Measurements from ENCODE around the gene WWOX.

The WWOX gene

GRCh38 chr16:78443542-78444364 lies 344.3 kb downstream of the WWOX start:
- DNase-seq, result peak; percentile 91

DNA sequence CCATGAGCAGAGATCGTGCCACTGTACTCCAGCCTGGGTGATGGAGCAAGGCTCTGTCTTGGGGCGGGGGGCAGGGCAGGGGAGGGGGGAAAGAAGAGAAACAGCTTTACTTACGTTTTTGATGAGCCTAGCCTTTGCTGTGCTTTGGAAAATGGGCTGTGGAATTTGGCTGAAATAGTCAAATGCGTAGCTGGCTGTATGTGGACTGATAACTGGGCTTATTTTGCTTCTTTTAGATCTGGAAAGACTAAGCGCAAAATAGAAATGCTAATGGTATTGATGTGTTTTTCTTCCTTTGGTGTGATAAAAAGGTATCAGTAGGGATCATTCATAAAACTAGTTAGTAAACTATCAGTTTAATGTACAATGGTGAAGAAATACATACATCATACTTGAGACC lies 346.4 kb downstream of the WWOX start:
- DNase-seq, result no peak

DNA sequence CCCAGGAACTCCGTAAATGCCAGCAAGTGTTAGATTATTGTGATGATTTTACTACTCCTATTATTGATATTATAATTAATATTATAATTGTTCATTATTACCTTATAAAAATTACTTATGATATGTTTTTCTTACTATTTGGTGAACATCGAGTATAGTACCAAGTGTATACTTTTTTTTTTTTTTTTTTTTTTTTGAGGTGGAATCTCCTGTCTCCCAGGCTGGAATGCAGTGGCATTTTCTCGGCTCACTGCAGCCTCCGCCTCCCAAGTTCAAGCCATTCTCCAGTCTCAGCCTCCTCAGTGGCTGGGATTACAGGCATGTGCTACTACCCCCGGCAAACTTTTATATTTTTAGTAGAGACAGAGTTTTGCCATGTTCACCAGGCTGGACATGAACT lies 347.0 kb downstream of the WWOX start:
- DNase-seq, result no peak

GRCh38 chr16:78446992-78447563 lies 347.6 kb downstream of the WWOX start:
- no peak for DNase-seq

GRCh38 chr16:78448658-78449271 lies 349.3 kb downstream of the WWOX start:
- DNase-seq, result no peak

DNA sequence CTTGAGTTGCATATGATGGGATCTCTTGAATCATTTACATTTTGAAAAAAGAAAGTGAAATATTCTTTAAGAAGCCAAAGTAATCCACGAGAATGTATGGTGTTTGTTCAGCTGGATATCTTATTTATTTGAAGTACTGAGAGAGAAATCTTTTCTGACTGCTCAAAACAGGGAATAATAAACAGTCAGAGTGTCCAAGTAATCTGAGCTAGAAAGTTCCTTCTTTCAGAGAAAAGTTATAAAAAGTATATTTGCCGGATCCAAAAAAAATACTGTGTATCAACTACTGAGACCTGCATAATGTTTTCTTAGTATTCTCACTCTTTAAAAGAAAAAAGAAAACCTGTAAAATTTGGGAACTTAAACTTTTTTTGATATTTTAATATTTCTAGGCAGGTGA lies 350.8 kb downstream of the WWOX start:
- DNase-seq, result no peak

- DNase-seq, result no peak
Measured at GRCh38 chr16:78452025-78452555, 352.6 kb downstream of the WWOX start.

DNA sequence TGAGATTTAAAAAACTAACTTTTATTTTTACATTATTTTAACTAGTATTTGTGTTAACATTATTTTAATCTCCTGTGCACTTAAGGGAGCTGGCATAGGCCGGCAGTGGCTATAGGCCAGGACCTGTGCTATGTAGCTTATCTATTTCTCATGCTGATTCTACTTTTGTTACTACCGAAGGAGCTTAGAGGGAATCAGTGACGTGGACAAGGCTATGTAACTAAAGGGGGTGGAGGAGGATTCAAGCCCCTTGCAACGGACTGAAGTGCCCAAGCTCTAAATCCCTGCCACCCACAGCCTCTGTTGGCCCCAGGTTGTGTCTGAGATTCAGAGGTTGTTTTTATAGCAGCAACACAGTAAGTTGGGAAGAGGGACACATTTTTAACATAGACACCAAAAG lies 356.4 kb downstream of the WWOX start:
- DNase-seq, result no peak

DNA sequence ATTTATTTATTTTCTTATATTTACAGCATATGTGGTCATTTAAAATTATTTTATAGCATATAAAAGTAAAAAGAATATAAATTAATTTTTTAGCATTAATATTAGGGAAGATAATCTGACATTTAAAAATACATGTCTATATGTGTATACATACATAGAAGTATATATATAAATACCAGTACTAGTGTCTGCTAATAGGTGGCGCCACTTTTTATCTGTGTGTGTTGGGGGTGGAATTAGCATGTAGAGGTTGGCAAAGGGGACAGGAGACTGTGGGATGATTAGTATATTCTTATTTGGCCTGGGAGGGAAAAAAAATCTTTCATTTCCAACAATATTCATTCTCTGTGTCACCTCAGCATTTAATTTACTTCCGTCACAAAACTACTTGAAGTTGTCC lies 359.1 kb downstream of the WWOX start:
- peak; percentile 49 for DNase-seq

- no peak for DNase-seq
Measured at GRCh38 chr16:78460428-78460827, 361.0 kb downstream of the WWOX start.

DNA sequence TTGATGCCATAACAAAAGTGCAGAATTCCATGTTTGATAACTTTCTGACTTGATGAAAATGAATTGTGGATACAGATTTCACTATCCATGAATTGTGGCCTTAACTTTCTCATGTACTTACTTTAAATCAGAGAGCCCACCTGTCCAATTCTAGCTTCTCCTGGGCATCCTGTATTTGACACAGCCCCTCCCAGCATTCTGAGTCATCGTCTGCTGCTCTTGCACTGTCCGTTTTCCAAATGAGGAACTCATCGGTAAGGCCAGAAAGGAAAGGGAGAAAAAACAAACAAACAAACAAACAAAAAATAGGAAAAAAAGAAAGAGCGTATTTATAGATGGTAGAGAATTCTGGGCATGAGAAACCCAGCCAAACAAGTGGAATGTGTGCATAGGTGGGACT lies 361.6 kb downstream of the WWOX start:
- no peak for DNase-seq

DNA sequence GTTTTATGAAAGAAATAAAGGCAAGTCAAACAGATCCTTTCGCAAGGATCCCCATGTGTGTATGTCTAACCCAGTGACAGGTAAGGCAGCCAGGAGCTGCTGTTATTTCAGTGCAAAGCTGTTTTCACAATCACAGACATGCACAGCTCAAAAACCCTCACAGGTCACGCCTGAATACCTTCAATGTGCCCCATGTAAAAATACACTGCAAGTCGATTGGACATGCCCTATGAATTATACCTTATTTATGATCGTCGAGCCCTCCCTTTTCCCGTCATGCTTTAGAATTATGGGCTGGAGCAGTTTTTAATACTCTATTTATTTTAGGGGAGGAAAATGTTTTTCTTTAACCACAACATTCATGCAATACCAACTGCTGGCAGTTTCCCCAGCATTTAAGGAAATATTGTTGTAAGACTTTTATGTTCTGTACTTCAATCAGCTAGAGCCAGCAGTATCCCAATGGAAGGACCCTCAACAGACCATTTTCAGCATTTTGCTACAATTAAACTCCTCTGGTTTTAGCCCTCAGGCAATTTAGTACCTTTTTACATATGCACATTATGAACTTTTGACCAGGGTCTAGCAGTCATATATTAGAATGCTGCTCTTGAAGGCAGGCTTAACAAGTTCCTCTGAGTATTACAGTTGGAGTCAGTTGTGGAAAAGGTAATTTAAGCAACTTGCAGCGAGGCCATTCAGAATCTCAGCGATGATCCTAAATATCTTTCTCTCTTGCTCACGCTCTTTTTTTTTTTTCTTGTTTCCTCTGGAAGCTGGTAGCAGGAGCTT lies 362.2 kb downstream of the WWOX start:
- DNase-seq, result no peak

GRCh38 chr16:78462288-78463208 lies 363.1 kb downstream of the WWOX start:
- DNase-seq, result no peak

DNA sequence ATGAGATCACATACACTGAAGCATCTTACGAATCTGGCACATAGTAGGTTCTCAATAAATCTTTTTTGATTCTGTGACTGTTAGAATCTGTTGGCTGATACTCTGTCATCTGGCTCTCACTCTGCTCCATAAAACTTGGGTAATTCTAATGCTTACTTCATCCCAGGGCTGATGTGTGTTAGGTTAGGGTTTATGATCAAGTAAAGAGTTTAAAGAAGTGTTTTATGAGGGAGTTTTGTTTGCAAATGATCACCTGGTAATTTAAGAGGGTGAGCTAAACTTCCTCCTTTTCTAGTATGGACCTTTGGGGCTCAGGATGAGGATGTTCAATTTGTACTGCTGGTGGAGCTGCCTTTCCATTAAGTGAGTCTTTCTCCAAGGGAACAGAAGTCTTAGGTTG lies 364.1 kb downstream of the WWOX start:
- DNase-seq, result no peak

- DNase-seq, result no peak
Measured at GRCh38 chr16:78464833-78465232, 365.4 kb downstream of the WWOX start.

- DNase-seq, result no peak
Measured at GRCh38 chr16:78465730-78466129, 366.3 kb downstream of the WWOX start.

DNA sequence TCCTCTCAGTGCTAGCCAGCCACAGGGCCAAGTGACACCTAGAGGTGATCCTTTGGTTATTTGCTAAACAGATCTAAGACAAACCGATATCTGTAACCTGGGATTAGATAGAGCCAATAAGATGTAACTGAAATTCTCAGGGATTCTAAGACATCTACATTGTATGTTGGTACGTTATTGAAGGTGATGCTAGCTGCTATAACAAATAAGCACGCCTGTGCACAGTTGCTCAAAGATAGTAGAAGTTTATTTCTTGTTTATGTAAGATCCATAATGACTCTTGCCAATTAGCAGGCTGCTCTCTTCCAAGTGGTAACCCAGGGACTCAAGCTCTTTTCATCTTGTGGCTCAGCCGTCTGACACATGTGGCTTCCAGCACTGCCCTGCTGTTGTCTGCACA lies 370.3 kb downstream of the WWOX start:
- DNase-seq, result no peak

DNA sequence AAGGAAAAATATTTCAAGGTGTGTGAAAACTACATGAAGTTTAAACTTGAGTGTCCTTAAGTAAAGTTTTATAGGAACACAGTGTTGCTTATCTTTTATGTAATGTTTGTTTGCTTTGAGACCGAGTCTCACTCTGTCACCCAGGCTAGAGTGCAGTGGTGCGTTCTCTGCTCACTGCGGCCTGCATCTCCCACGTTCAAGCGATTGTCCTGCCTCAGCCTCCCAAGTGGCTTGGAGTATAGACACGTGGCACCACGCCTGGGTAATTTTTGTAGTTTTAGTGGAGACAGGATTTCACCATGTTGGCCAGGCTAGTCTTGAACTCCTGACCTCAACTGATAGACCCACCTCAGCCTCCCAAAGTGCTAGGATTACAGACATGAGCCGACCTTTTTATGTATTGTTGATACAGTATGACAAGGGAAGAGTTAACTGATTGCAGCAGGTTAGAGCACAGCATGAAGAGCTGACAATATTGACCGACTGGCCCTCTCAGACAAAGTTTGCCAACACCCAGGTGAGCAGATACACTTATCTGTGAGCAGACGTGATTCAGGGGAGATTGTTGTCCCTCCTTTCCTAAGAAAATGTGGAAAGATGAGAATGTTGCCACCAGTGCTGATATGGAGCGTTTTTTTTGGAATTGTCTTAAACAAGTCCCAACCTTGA lies 373.7 kb downstream of the WWOX start:
- no peak for DNase-seq

DNA sequence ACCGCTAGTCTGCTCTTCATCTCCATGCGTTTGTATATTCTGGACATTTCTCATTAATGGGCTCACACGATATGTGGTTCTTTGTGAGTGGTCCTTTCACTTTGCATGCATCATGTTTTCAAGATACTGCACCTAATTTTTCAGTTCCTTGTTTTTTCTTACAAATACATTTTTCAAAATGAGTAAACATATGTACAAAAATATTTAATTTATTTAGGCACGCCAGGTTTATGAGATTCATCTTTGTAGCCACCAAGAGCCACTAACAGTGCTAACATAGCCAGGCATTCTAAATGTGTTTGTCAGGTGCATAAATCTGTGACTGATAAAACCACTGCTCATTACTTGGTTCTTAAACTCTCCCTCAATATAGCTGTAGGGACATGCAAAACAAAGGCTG lies 375.3 kb downstream of the WWOX start:
- DNase-seq, result no peak

DNA sequence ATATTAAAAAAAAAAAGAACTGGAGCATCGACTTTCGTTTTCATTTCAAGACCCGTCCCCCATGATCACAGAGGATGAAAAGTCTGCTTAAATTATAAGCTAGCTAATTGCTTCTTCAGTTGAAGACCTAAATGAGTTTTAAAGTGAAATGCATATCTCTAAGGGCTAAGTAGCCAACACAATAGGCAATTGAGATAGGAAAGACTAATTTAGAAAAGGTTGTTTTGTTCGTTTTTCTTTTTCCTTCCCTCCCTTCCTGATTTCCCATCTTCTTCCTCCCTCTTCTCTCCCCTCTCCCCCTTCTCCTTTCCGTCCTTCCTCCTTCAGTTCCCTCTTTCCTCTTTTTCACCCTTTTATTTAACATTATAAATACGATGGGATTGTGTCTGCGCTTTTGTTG lies 377.2 kb downstream of the WWOX start:
- DNase-seq, result no peak

DNA sequence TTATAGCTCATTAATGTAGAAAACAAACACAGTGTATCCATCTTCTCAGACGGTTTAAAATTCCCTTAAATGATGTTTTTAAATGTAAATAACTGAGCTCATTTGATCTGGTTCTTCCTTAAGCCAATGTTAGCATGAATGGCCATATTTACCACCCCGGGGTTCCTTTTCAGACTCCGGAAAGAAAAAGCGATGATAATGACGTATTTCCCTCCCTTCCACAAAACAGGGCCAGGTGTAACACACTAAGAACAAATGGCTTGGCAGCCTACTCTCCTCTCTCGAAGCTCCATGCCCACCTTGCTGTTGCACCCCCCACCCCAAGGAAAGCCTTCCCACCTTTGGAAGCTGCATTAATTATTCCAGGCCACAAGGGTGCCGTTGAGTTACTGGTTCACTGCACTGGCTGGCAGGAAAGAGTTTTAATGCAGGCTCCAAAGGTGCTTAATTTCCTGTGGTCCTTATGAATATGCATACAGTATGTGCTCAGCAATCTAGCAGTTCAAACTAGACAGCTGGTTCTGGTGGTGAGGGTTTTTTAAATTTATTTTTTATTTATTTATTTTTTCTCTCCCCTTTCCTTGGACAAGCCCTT lies 378.9 kb downstream of the WWOX start:
- peak; percentile 41 for DNase-seq
